Peyer's patch (tissue), 4 donors: ENCODE data around the gene FLT3LG. TPM values are rescaled to one million over a fixed set of nuclear protein-coding genes. Genes with fewer than 3 reads are reported as not detected.

Experiments used
- DNase-seq, 3 donors: peaks; one replicate each; pipeline ENCODE4 v3.0.0-alpha.2; 2017 to 2019
- H3K27ac ChIP-seq, 4 donors: fragments of 200-600 bp; sonication (generic); one replicate each; pipeline ENCODE4 v1.5.1; 2016 to 2019
- H3K27me3 ChIP-seq, 2 donors: fragments of 200-600 bp; sonication (generic); one replicate each; pipeline ENCODE4 v1.5.1; 2019
- H3K36me3 ChIP-seq, 3 donors: fragments of 200-600 bp; sonication (generic); one replicate each; pipeline ENCODE4 v1.5.1; 2016 to 2019
- H3K4me1 ChIP-seq, 4 donors: fragments of 200-600 bp; sonication (generic); one replicate each; pipeline ENCODE4 v1.5.1; 2016 to 2019
- H3K4me3 ChIP-seq, 4 donors: fragments of 200-600 bp; sonication (generic); 1 replicate in 3 of 4; 2 replicates in 1 of 4; pipeline ENCODE4 v1.5.1; 2016 to 2019; ENCODE audit warnings: mild to moderate bottlenecking in 1 of 4
- H3K9me3 ChIP-seq, 4 donors: fragments of 200-600 bp; sonication (generic); one replicate each; pipeline ENCODE4 v1.5.1; 2016 to 2019; ENCODE audit warnings: mild to moderate bottlenecking in 1 of 4
- POLR2A ChIP-seq, 2 donors: fragments of 450-650 bp; IDR thresholded peaks; one replicate each; pipeline ENCODE4 v1.5.1; 2017; ENCODE audit warnings: antibody characterized with exemption in 2 of 2, mild to moderate bottlenecking in 2 of 2, moderate library complexity in 2 of 2
- total RNA-seq, 4 donors: library from RNA; depleted of rRNA; stranded (reverse); fragments of >200 nt; gene quantifications; one replicate each; pipeline ENCODE4 v1.1.0, GENCODE V29; 2016
- TF ChIP-seq, protein P1 (sequence below), 6 experiments: fragments of 450-650 bp in 4 of 6; fragments of 200-600 bp in 2 of 6; sonication (generic) in 1 of 6; IDR thresholded peaks; one replicate each; pipeline ENCODE4 v1.5.1; 2017 to 2019; ENCODE audit warnings: antibody characterized with exemption in 6 of 6, mild to moderate bottlenecking in 3 of 6, moderate library complexity in 1 of 6

The FLT3LG gene
- total RNA-seq, 4 donors from 2014 or later: 2.8 to 22.3 (median 5.0) TPM

DNA sequence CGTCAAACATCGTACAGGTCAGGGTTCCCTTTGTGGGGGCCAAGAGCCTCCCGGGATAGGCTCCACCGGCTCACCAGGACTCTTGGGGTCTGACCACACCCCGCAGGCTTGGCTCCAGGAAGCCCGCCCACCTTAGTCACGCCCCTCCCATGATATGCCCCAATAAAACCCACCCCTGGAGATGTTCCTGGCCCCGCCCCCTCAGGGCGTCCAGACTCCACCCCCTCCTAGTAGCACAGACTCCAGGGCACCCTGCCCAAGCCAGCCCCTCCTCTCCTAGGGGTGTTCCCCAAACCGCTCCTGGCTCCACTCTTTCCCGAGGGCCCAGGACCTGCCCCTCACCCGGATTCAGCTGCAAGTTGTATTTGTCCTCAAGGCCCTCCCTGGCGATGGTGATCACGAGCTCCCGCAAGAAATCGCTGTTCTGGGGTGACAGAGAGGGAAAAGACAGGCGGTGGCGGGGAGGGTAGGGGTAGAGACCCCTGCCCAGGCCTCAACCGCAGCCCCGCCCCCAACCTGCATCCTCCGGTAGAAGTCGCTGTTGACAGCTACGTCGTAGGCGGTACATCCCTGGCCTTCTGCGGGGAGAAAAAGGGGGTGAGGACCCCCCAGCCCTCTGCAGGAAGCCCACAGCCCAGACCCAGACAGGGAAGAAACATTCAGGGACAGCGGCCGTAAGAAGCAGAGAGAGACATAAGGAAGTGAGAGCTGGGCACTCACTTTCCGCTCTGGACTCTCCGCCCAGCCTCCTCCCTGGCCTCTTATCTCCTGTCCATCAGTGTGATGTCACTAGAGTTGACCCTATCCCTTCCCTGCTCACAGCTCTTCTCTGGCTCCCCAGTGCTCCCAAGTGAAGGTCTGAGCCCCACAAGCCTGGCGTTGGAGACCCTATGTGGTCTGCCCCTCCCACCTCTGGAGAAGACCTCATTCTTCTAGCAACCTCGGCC lies 26.3 kb upstream of the FLT3LG start:
- H3K27ac ChIP-seq: no peak overlapping the region
- TF ChIP-seq POLR2A (IDR thresholded peaks at IDR 0.05): no peak
- TF ChIP-seq, protein P1, sequence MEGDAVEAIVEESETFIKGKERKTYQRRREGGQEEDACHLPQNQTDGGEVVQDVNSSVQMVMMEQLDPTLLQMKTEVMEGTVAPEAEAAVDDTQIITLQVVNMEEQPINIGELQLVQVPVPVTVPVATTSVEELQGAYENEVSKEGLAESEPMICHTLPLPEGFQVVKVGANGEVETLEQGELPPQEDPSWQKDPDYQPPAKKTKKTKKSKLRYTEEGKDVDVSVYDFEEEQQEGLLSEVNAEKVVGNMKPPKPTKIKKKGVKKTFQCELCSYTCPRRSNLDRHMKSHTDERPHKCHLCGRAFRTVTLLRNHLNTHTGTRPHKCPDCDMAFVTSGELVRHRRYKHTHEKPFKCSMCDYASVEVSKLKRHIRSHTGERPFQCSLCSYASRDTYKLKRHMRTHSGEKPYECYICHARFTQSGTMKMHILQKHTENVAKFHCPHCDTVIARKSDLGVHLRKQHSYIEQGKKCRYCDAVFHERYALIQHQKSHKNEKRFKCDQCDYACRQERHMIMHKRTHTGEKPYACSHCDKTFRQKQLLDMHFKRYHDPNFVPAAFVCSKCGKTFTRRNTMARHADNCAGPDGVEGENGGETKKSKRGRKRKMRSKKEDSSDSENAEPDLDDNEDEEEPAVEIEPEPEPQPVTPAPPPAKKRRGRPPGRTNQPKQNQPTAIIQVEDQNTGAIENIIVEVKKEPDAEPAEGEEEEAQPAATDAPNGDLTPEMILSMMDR (IDR thresholded peaks at IDR 0.05): no peak
- peaks cover 0 to 21% (median 0%) of the 10 kb centered on the region in 3 donors for H3K36me3 ChIP-seq
- H3K4me3 ChIP-seq: no peak overlapping the region
- H3K27me3 ChIP-seq: no peaks in the 10 kb centered on the region
- peaks cover 0 to 14% (median 3%) of the 10 kb centered on the region in 4 donors for H3K4me1 ChIP-seq
- H3K9me3 ChIP-seq: no peaks in the 10 kb centered on the region
- no peak for DNase-seq

DNA sequence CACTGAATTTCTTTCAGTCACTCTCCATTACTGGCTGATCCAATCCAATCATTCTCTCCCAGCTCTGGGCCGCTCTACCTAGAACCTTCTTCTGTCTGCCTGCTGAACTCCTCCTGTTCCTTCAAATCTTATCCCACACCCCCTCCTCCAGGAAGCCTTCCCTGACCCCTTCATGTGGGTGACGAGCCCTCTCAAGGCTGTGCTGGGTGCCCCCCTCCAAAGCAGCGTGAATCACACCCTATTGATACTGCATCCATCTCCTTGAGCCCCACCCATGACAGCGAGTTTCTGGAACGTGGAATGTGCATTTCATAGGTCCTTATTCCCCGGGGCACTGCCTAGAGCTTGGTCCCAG lies 25.6 kb upstream of the FLT3LG start:
- Histone ChIP-seq H3K27ac (no peak overlapping the region), H3K36me3 (peaks cover 0 to 21% (median 0%) of the 10 kb centered on the region in 3 donors), H3K4me1 (peaks cover 0 to 10% (median 3%) of the 10 kb centered on the region in 4 donors), H3K27me3 (no peaks in the 10 kb centered on the region), H3K4me3 (no peak overlapping the region), H3K9me3 (no peaks in the 10 kb centered on the region)
- no peak for DNase-seq
- TF ChIP-seq POLR2A (IDR thresholded peaks at IDR 0.05): no peak
- TF ChIP-seq, protein P1 (IDR thresholded peaks at IDR 0.05): no peak

DNA sequence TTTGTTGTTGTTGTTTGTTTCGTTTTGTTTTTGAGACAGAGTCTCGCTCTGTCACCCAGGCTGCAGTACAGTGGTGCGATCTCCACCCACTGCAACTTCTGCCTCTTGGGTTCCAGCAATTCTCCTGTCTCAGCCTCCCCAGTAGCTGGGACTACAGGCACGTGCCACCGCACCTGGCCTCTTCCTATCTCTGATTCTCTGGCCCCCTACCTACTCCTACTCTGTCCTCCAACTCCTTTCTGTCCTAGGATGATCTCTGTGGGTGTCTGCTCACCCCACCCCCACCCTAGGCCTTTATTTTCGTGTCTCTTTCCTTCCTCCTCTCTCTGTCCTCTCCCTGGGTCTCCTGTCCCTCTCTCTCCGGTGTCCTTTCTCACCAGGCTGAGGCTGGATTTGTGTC lies 23.6 kb upstream of the FLT3LG start:
- TF ChIP-seq, protein P1 (IDR thresholded peaks at IDR 0.05): no peak
- peaks cover 3 to 21% (median 13%) of the 10 kb centered on the region in 4 donors for H3K4me1 ChIP-seq

DNA sequence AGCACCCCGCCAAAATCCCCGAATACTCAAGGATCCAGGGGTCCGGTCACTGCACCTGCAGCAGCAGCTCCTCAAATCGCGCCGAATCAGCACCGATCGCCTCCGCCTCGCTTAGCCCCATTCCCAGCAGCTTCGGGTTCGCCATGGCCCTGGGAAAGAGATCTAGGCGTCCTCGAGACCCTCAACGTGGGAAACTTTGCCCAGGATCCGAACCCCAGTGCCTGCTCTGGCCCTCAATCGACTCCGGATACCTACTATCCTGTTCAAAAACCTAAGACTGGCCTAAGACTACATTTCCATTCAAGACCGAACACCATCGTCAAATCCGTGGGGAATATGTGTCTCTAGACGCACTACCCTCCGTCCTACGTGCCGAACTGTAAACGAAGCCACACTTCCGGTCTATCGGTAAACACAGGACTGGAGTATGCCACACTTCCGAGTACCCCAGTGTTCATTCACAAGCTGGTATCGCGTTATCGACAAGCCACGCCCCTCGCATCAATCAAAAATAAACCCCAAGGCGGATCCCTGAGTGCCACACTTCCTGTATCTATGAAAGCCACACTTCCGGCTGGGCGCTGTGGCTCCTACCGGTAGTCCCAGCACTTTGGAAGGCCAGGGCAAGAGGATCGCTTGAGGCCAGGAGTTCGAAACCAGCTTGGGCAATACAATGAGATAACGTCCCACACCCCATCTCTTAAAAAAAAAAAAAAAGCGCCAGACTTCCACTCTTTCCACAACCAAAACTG lies 22.4 kb upstream of the FLT3LG start, which contains the start of gene PIH1D1:
Gene PIH1D1 (minus strand): TSS at position 385 of the 752 bp plus-strand sequence. CDS start 240 bp downstream, at position 145.
- no peaks in the 10 kb centered on the region for H3K9me3 ChIP-seq
- peaks cover 3 to 21% (median 13%) of the 10 kb centered on the region in 4 donors for H3K4me1 ChIP-seq
- H3K4me3 ChIP-seq: peak within 1 kb of the TSS; percentile 72 to 98 (median 81)
- TF ChIP-seq, protein P1 (IDR thresholded peaks at IDR 0.05): peak in 3 of 6 experiments; percentile 33 to 42 (median 36)
- peak; percentile 41 to 48 for TF ChIP-seq POLR2A (IDR thresholded peaks at IDR 0.05)
- peaks cover 0 to 18% (median 0%) of the 10 kb centered on the region in 3 donors for H3K36me3 ChIP-seq
- peak; percentile 94 to 99 (median 99) for DNase-seq
- no peaks in the 10 kb centered on the region for H3K27me3 ChIP-seq
- peak within 1 kb of the TSS; percentile 95 to 99 (median 98) for H3K27ac ChIP-seq

More for the DNA sequence above, 23.6 kb upstream of the FLT3LG start:
- H3K27ac ChIP-seq: peak overlapping the region in 1 of 4 donors; percentile 25
- no peaks in the 10 kb centered on the region for H3K27me3 ChIP-seq
- H3K4me3 ChIP-seq: peak overlapping the region in 1 of 4 donors; percentile 98
- no peaks in the 10 kb centered on the region for H3K9me3 ChIP-seq
- no peak for DNase-seq
- H3K36me3 ChIP-seq: peaks cover 0 to 21% (median 0%) of the 10 kb centered on the region in 3 donors

DNA sequence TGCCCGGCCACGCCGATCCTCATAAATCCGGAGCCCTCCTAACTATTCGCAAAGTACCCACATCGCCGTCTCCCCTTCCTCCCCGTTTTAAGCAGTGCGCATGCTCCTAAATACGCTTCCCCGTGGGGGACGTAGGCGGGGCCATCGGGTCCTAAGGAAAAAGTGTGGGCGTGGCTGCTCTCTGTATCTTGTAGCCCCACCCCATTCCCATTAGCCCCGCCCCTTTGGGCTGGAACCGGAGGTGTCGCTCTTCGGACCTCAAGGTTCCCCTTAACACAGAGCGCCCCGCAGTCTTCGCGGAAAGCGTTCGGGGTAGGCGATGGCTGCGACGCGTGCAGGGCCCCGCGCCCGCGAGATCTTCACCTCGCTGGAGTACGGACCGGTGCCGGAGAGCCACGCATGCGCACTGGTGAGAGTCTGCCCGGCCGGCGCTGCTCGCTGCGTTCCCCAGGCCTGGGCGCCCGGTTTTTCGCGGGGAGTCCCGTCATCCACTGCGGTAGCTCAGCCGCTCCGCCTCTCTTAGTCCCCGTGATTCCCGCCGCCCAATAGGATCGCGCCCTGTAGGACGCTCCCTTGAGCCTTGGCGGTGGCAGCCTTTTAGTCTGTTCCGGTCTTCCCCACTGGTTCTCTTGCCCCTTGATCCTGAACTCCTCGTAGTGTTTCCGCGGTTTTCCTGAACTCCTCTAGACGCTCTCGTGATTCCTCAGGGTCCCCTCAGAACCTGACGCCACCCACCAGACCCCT lies 20.8 kb upstream of the FLT3LG start, which contains the start of gene ALDH16A1:
Gene ALDH16A1 (plus strand): TSS at position 213 of the 744 bp plus-strand sequence. CDS start 107 bp downstream, at position 320.
- peaks cover 0 to 14% (median 0%) of the 10 kb centered on the region in 3 donors for H3K36me3 ChIP-seq
- H3K4me3 ChIP-seq: peak within 1 kb of the TSS; percentile 55 to 86 (median 60)
- H3K9me3 ChIP-seq: no peaks in the 10 kb centered on the region
- H3K27ac ChIP-seq: peak within 1 kb of the TSS; percentile 95 to 99 (median 98)
- H3K27me3 ChIP-seq: no peaks in the 10 kb centered on the region
- TF ChIP-seq POLR2A (IDR thresholded peaks at IDR 0.05): peak; percentile 83 to 88
- TF ChIP-seq, protein P1 (IDR thresholded peaks at IDR 0.05): peak in 1 of 6 experiments; percentile 12
- peak; percentile 98 to 99 (median 99) for DNase-seq
- peaks cover 3 to 30% (median 11%) of the 10 kb centered on the region in 4 donors for H3K4me1 ChIP-seq
